ENCODE data around the gene GPR180. TPM values are rescaled to one million over a fixed set of nuclear protein-coding genes. Genes with fewer than 3 reads are reported as not detected.

GPR180 gene
- total RNA-seq, 1 experiment from 2014 or later = 5.0 TPM

DNA sequence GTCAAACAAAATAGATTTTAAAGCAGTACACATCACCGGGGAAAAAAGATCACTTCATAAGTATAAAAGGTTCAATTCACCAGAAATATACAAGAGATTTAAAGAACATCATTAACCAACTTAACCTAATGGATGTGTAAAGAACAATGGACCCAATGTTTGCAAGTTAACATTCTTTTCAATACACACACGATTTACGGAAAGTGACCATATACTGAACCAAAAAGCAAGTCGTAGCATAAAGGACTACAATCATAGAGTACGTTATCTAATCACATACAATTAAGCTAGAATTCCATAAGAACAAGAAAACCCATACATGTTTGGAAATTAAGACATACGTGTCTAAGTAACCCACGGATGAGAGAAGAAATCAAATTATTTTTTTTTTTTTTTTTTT is 15.3 kb upstream of the GPR180 start:
- Mint-ChIP-seq H3K27me3 (ENCODE audit: low read depth) (no peaks in the 10 kb centered on the region), H3K27ac (no peak overlapping the region), H3K4me3 (no peak overlapping the region), H3K36me3 (peaks cover 60% of the 10 kb centered on the region), H3K4me1 (no peaks in the 10 kb centered on the region), H3K9me3 (peaks cover 16% of the 10 kb centered on the region)
- TF ChIP-seq GTF2I (CRISPR knock-in tag; conservative IDR thresholded peaks at IDR 0.05) = no peak
- no peak for TF ChIP-seq EMX1 (CRISPR knock-in tag; IDR thresholded peaks at IDR 0.05)
- TF ChIP-seq NFATC4 (CRISPR knock-in tag; IDR thresholded peaks at IDR 0.05) = no peak
- TF ChIP-seq HMGXB4 (CRISPR knock-in tag; IDR thresholded peaks at IDR 0.05) = no peak
- no peak for TF ChIP-seq ZNF232 (CRISPR knock-in tag; IDR thresholded peaks at IDR 0.05)
- TF ChIP-seq, protein P1, sequence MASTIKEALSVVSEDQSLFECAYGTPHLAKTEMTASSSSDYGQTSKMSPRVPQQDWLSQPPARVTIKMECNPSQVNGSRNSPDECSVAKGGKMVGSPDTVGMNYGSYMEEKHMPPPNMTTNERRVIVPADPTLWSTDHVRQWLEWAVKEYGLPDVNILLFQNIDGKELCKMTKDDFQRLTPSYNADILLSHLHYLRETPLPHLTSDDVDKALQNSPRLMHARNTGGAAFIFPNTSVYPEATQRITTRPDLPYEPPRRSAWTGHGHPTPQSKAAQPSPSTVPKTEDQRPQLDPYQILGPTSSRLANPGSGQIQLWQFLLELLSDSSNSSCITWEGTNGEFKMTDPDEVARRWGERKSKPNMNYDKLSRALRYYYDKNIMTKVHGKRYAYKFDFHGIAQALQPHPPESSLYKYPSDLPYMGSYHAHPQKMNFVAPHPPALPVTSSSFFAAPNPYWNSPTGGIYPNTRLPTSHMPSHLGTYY (CRISPR knock-in tag; IDR thresholded peaks at IDR 0.05) = no peak
- TF ChIP-seq, protein P2, sequence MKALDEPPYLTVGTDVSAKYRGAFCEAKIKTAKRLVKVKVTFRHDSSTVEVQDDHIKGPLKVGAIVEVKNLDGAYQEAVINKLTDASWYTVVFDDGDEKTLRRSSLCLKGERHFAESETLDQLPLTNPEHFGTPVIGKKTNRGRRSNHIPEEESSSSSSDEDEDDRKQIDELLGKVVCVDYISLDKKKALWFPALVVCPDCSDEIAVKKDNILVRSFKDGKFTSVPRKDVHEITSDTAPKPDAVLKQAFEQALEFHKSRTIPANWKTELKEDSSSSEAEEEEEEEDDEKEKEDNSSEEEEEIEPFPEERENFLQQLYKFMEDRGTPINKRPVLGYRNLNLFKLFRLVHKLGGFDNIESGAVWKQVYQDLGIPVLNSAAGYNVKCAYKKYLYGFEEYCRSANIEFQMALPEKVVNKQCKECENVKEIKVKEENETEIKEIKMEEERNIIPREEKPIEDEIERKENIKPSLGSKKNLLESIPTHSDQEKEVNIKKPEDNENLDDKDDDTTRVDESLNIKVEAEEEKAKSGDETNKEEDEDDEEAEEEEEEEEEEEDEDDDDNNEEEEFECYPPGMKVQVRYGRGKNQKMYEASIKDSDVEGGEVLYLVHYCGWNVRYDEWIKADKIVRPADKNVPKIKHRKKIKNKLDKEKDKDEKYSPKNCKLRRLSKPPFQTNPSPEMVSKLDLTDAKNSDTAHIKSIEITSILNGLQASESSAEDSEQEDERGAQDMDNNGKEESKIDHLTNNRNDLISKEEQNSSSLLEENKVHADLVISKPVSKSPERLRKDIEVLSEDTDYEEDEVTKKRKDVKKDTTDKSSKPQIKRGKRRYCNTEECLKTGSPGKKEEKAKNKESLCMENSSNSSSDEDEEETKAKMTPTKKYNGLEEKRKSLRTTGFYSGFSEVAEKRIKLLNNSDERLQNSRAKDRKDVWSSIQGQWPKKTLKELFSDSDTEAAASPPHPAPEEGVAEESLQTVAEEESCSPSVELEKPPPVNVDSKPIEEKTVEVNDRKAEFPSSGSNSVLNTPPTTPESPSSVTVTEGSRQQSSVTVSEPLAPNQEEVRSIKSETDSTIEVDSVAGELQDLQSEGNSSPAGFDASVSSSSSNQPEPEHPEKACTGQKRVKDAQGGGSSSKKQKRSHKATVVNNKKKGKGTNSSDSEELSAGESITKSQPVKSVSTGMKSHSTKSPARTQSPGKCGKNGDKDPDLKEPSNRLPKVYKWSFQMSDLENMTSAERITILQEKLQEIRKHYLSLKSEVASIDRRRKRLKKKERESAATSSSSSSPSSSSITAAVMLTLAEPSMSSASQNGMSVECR (CRISPR knock-in tag; IDR thresholded peaks at IDR 0.05; ENCODE audit: borderline replicate concordance) = no peak
- no peak for TF ChIP-seq ATF3 (CRISPR knock-in tag; conservative IDR thresholded peaks at IDR 0.05)
- TF ChIP-seq MLX (CRISPR knock-in tag; IDR thresholded peaks at IDR 0.05) = no peak
- TF ChIP-seq, protein P3, sequence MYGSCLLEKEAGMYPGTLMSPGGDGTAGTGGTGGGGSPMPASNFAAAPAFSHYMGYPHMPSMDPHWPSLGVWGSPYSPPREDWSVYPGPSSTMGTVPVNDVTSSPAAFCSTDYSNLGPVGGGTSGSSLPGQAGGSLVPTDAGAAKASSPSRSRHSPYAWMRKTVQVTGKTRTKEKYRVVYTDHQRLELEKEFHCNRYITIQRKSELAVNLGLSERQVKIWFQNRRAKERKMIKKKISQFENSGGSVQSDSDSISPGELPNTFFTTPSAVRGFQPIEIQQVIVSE (CRISPR knock-in tag; IDR thresholded peaks at IDR 0.05; ENCODE audit: borderline replicate concordance) = no peak
- no peak for TF ChIP-seq TP53 (CRISPR knock-in tag; IDR thresholded peaks at IDR 0.05)
- TF ChIP-seq, protein P4, sequence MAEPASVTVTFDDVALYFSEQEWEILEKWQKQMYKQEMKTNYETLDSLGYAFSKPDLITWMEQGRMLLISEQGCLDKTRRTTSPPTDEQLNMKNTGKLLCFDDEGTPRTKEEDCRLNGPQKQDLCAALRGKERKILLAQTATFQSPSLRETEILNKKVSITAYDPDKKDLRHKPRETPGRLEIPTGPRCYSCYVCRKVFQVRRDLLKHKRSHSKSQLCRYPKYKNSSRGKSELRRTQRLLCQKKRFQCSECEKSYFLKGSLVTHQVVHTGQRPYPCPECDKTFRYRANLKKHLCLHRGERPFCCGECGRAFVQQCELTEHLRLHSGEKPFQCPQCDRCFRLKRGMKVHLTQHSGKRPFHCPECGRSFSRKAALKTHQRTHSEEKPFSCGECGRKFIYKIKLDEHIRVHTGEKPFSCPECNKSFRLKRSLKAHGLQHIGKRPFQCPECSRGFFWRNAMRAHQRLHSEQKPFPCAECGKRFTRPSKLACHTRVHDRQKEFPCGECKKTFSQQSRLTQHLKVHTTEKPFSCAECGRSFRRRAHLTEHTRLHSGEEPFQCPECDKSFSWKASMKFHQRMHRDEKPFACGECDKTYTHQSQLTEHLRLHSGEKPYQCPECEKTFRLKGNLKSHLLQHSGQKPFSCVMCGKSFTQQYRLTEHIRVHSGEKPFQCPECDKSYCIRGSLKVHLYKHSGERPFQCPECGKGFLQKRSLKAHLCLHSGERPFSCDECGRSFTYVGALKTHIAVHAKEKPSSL (CRISPR knock-in tag; conservative IDR thresholded peaks at IDR 0.05) = no peak
- no peak for TF ChIP-seq FOXJ3 (CRISPR knock-in tag; IDR thresholded peaks at IDR 0.05; ENCODE audit: borderline replicate concordance)
- TF ChIP-seq ZNF138 (CRISPR knock-in tag; conservative IDR thresholded peaks at IDR 0.05) = no peak
- POLR2A ChIA-PET = no interaction called here
- CTCF ChIA-PET = interaction anchor here (0.6 to 0.7 kb wide), 3 partner anchors 11 to 904 kb away, joined by 4 to 8 read pairs (median 5); no protein-coding TSS in a partner anchor
- ATAC-seq (no peak), DNase-seq (ENCODE audit: low spot score) (no peak)

Data from WTC11 (cell line).